HepG2 (cell line): ENCODE data around the gene PMEL. TPM values are rescaled to one million over a fixed set of nuclear protein-coding genes. Genes with fewer than 3 reads are reported as not detected.

Experiments used
- ATAC-seq: fragments of 200-7000 bp; cut with Tn5 transposase; 3 replicates; pipeline ENCODE4 v1.9.1; 2020; ENCODE audit warnings: mild to moderate bottlenecking, moderate library complexity
- BruUV-seq: library from RNA; stranded (reverse); fragments of 400-500 nt; replicated peaks from 2 replicates; lab custom pipeline; 2021; lab: Mats Ljungman, UMichigan
- CTCF ChIA-PET: fragments of 300-600 bp; formaldehyde crosslinking; extraction: SDS; loops from one replicate; lab custom pipeline; 2021; ENCODE audit warnings: low total read pairs, inconsistent platforms, low intra/inter-chr PET ratio; lab: Yijun Ruan, JAX
- POLR2A ChIA-PET: fragments of 350-600 bp; sonication (Branson Sonifier 250); formaldehyde crosslinking; loops from one replicate; lab custom pipeline; 2020; ENCODE audit warnings: antibody characterized with exemption, inconsistent platforms; lab: Yijun Ruan, JAX
- DNase-seq: peaks from one replicate; pipeline ENCODE4 v3.0.0-alpha.2; 2015; ENCODE audit warnings: low spot score
- FAIRE-seq: peaks from 3 replicates; lab custom pipeline; 2011; peaks lifted over from hg19 to GRCh38; lab: Jason Lieb, UNC
- H2AFZ ChIP-seq: one replicate; pipeline ENCODE4 v1.6.1; 2011; ENCODE audit warnings: low read length, inconsistent platforms
- H3K27ac ChIP-seq: fragments of 300-600 bp; 3 replicates; pipeline ENCODE4 v1.8.0; 2011; ENCODE audit warnings: mixed run types, mild to moderate bottlenecking, mixed read lengths, low read length, inconsistent platforms; ENCODE audit not compliant: insufficient read depth; ENCODE audit errors: extremely low read length
- H3K27me3 ChIP-seq, 2 experiments: fragments of 200-600 bp in 1 of 2; 2 replicates in 1 of 2; 3 replicates in 1 of 2; pipeline versions ENCODE4 v1.6.0 to v1.8.0; 2011; ENCODE audit warnings: low read length in 2 of 2, mild to moderate bottlenecking in 2 of 2, moderate library complexity in 2 of 2, inconsistent platforms in 1 of 2; ENCODE audit not compliant: insufficient read depth in 2 of 2, control insufficient read depth in 1 of 2
- H3K36me3 ChIP-seq, 2 experiments: fragments of 200-600 bp in 1 of 2; replicated peaks in 1 of 2; 2 replicates in 1 of 2; 3 replicates in 1 of 2; pipeline versions ENCODE4 v1.5.1 to v1.8.0; 2011; ENCODE audit warnings: low read length in 2 of 2, inconsistent platforms in 1 of 2; ENCODE audit not compliant: insufficient read depth in 2 of 2, control insufficient read depth in 1 of 2
- H3K4me1 ChIP-seq: 2 replicates; pipeline ENCODE4 v1.5.1; 2012; ENCODE audit warnings: low read length, inconsistent platforms; ENCODE audit not compliant: insufficient read depth
- H3K4me2 ChIP-seq: 2 replicates; pipeline ENCODE4 v1.6.0; 2011; ENCODE audit warnings: low read depth, low read length, inconsistent platforms
- H3K4me3 ChIP-seq, 3 experiments: fragments of 200-600 bp in 1 of 3; sonication (generic), shearing (Covaris generic) in 1 of 3; replicated peaks in 1 of 3; 2 replicates each; pipeline ENCODE4 v1.5.1; 2011 to 2016; ENCODE audit warnings: low read length in 3 of 3, inconsistent platforms in 2 of 3, low read depth in 2 of 3, mild to moderate bottlenecking in 2 of 3, control low read depth in 1 of 3, mixed read lengths in 1 of 3; ENCODE audit not compliant: insufficient read depth in 1 of 3
- H3K79me2 ChIP-seq: one replicate; pipeline ENCODE4 v1.6.1; 2011; ENCODE audit warnings: low read length, inconsistent platforms; ENCODE audit not compliant: insufficient read depth
- H3K9ac ChIP-seq: 2 replicates; pipeline ENCODE4 v1.6.0; 2011; ENCODE audit warnings: mild to moderate bottlenecking, low read depth, low read length, inconsistent platforms; ENCODE audit not compliant: insufficient read depth
- H3K9me3 ChIP-seq: 2 replicates; pipeline ENCODE4 v1.5.1; 2012; ENCODE audit warnings: mild to moderate bottlenecking, low read length
- H4K20me1 ChIP-seq: 2 replicates; pipeline ENCODE4 v1.6.0; 2011; ENCODE audit warnings: inconsistent platforms, mild to moderate bottlenecking, low read length, moderate library complexity; ENCODE audit not compliant: insufficient read depth
- CCDC6 ChIP-seq: sonication (generic); formaldehyde crosslinking; IDR thresholded peaks from 2 replicates; pipeline ENCODE4 v1.8.1; 2022; ENCODE audit warnings: mild to moderate bottlenecking, missing genetic modification reagents, moderate library complexity
- CREM ChIP-seq, 2 experiments: sonication (generic) in 1 of 2; formaldehyde crosslinking in 1 of 2; IDR thresholded peaks; 2 replicates each; pipeline versions ENCODE4 v1.4.0 to v1.6.1; 2016 to 2020; ENCODE audit warnings: antibody characterized with exemption in 1 of 2, mild to moderate bottlenecking in 1 of 2, missing genetic modification reagents in 1 of 2
- FUBP1 ChIP-seq: sonication (generic); formaldehyde crosslinking; IDR thresholded peaks from 2 replicates; pipeline ENCODE4 v1.5.1; 2020; ENCODE audit warnings: missing genetic modification reagents, mild to moderate bottlenecking, borderline replicate concordance
- KMT2B ChIP-seq: IDR thresholded peaks from 2 replicates; pipeline ENCODE4 v1.6.1; 2016; ENCODE audit warnings: missing genetic modification reagents, missing compliant biosample characterization
- SIN3A ChIP-seq: IDR thresholded peaks from 2 replicates; pipeline ENCODE4 v1.6.1; 2011; ENCODE audit warnings: low read depth, mild to moderate bottlenecking, control low read depth, low read length, borderline replicate concordance
- ZNF451 ChIP-seq: sonication (generic); formaldehyde crosslinking; IDR thresholded peaks from 2 replicates; pipeline ENCODE4 v1.5.0; 2020; ENCODE audit warnings: mild to moderate bottlenecking, missing genetic modification reagents
- ZNF749 ChIP-seq: sonication (generic); formaldehyde crosslinking; IDR thresholded peaks from 2 replicates; pipeline ENCODE4 v1.8.0; 2022; ENCODE audit warnings: mild to moderate bottlenecking, missing genetic modification reagents, moderate library complexity, borderline replicate concordance
- ZSCAN5A ChIP-seq: sonication (generic); formaldehyde crosslinking; IDR thresholded peaks from 2 replicates; pipeline ENCODE4 v1.8.0; 2022; ENCODE audit warnings: mild to moderate bottlenecking, missing genetic modification reagents, borderline replicate concordance
- WGBS: methylation state at CpG from one replicate; pipeline ENCODE4 v1.1.6; 2017; ENCODE audit warnings: low lambda C conversion rate; 5-methylcytosine and 5-hydroxymethylcytosine counted together
- in situ Hi-C: cut with HindIII; loops from 2 replicates; pipeline ENCODE4 v1.10.0; 2017; ENCODE audit warnings: low pct_unique_long_range_greater_than_20kb; ENCODE audit not compliant: extremely low pct_ligation_motif_present
- intact Hi-C: fragments of 100-400 bp; cut with micrococcal nuclease; formaldehyde crosslinking; loops from one replicate; pipeline ENCODE4 v1.10.0; 2022; ENCODE audit not compliant: unreplicated experiment
- polyA plus RNA-seq, 8 experiments: library from polyadenylated mRNA; depleted of rRNA in 3 of 8; stranded (reverse) in 7 of 8; unstranded in 1 of 8; fragments of >200 nt; fragmentation: Illumina TruSeq in 4 of 8; extraction: Trizol in 4 of 8; gene quantifications; 2 replicates each; pipeline versions ENCODE4 v1.2.1 to v1.2.3, GENCODE V29; 2011 to 2016; ENCODE audit warnings: low read depth in 4 of 8, missing spikeins in 1 of 8, mixed read lengths in 1 of 8; ENCODE audit not compliant: insufficient read depth in 1 of 8
- total RNA-seq, 5 experiments: library from RNA; depleted of rRNA; stranded (reverse); fragments of >200 nt; fragmentation: Illumina TruSeq; extraction: Trizol; gene quantifications; 2 replicates each; pipeline ENCODE4 v1.2.3, GENCODE V29; 2016; ENCODE audit warnings: low read depth in 1 of 5
- TF ChIP-seq, protein P1 (sequence below): sonication (generic); formaldehyde crosslinking; IDR thresholded peaks from 2 replicates; pipeline ENCODE4 v1.4.0; 2020; ENCODE audit warnings: missing genetic modification reagents

Gene PMEL
- total and polyA plus RNA-seq, 2 of the 13 experiments (the other 11 are each of a cell fraction or from before 2014, with no cell fraction given) = 0.49 to 3.3 TPM

DNA sequence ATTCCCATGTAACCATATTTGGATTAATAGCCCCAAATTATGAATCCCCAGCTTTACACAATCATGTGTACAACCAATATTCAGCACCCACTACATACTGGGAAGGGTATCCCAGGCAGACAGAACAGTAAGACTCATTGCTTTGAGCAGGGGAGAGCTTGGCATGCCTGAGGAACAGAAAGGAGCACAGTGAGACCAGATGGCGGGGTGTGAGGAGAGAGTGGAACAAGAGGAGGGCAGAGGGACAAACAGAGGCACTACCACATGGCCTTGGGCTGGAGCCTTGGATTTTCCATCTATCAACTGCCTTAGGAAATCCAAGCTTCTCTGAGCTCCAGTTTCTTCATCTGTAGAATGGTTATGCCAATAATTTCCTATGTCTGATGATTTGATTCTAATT lies 31.1 kb downstream of the PMEL start:
- Histone ChIP-seq H3K4me1 (peaks cover 38% of the 10 kb centered on the region), H3K4me2 (no peak overlapping the region), H3K9ac (no peak overlapping the region), H3K27me3 (peaks cover 0 to 11% of the 10 kb centered on the region in 2 experiments; a peak in 1 of 5 replicates), H3K4me3 (no peak overlapping the region), H4K20me1 (no peaks in the 10 kb centered on the region), H3K27ac (no peak overlapping the region), H3K9me3 (no peaks in the 10 kb centered on the region), H3K79me2 (no peaks in the 10 kb centered on the region), H3K36me3 (no peaks in the 10 kb centered on the region), H2AFZ (no peak overlapping the region)
- WGBS = 90% methylated on average over 1 of the region's 1 CpG
- FAIRE-seq (no peak), ATAC-seq (no peak), DNase-seq (no peak)
- POLR2A ChIA-PET = no interaction called here
- CTCF ChIA-PET = no interaction called here
- intact Hi-C loops = loop anchor here (5.0 kb wide), 1 partner anchor 197 kb away; no protein-coding TSS in a partner anchor
- TF ChIP-seq CREM (IDR thresholded peaks at IDR 0.05) (no peak), CREM (CRISPR knock-in tag; IDR thresholded peaks at IDR 0.05) (no peak), CCDC6 (CRISPR knock-in tag) (no peak), KMT2B (no peak), ZNF451 (CRISPR knock-in tag) (no peak), ZNF749 (CRISPR knock-in tag) (no peak), ZSCAN5A (CRISPR knock-in tag) (no peak), SIN3A (no peak), FUBP1 (CRISPR knock-in tag) (no peak)
- TF ChIP-seq, protein P1, sequence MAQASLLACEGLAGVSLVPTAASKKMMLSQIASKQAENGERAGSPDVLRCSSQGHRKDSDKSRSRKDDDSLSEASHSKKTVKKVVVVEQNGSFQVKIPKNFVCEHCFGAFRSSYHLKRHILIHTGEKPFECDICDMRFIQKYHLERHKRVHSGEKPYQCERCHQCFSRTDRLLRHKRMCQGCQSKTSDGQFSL (CRISPR knock-in tag) = no peak
- no TSS peak for BruUV-seq
- in situ Hi-C loops = loop anchor here (5.0 kb wide), 1 partner anchor 197 kb away; no protein-coding TSS in a partner anchor
